Right lobe of liver (tissue), 4 donors: ENCODE data around the gene MAP4K1.

ENCODE experiments used
- CTCF ChIP-seq, 4 donors: fragments of 200-600 bp in 3 of 4; fragments of 450-650 bp in 1 of 4; IDR thresholded peaks; one replicate each; pipeline versions ENCODE4 v1.5.1 to v1.8.0; 2016 to 2022; ENCODE audit warnings: antibody characterized with exemption in 4 of 4, mild to moderate bottlenecking in 2 of 4
- POLR2A ChIP-seq: fragments of 450-650 bp; IDR thresholded peaks from one replicate; pipeline ENCODE4 v1.6.1; 2017; ENCODE audit warnings: antibody characterized with exemption, mild to moderate bottlenecking
- donor health status: DM: no; HTN: no; CAD: no.
- donor health status: DM: no; HTN: no; CAD: no.
- donor health status: DM: no; HTN: yes; CAD: no.

GRCh38 chr19:38543286-38543806 is 74.4 kb downstream of the MAP4K1 start:
- TF ChIP-seq POLR2A (no peak), CTCF (IDR thresholded peaks at IDR 0.05) (no peak)
